GM21717 (cell line): Measurements from ENCODE around the gene HMGXB4.
"Not testable (repeated sequence)": the region's sequence is repeated elsewhere in the genome, so short reads cannot be mapped to it uniquely, and the experiment has no call there.

ENCODE experiments used
- ATAC-seq: cut with Tn5 transposase; IDR thresholded peaks from one replicate; pipeline ENCODE4 v1.9.1; 2021; ENCODE audit warnings: mild to moderate bottlenecking, moderate library complexity; ENCODE audit not compliant: unreplicated experiment

The HMGXB4 gene

GRCh38 chr22:35257321-35258190, at the start of gene HMGXB4:
HMGXB4 (plus strand) TSS chr22:35257493; CDS start chr22:35262391, 4,898 bp downstream.
- peak; percentile 79 for ATAC-seq

- no peak for ATAC-seq
These were observed 49.3 kb upstream of the HMGXB4 start for GRCh38 chr22:35208003-35208402.

- ATAC-seq = no peak
These were observed 48.1 kb upstream of the HMGXB4 start for GRCh38 chr22:35209203-35209602.

- ATAC-seq = no peak
These were observed 45.3 kb upstream of the HMGXB4 start for GRCh38 chr22:35212009-35212408.

- ATAC-seq = no peak
These were observed 44.3 kb upstream of the HMGXB4 start for GRCh38 chr22:35212996-35213395.

- no peak for ATAC-seq
These were observed 42.3 kb upstream of the HMGXB4 start for GRCh38 chr22:35214968-35215367.

GRCh38 chr22:35215993-35216392, 41.3 kb upstream of the HMGXB4 start:
- ATAC-seq = no peak

- ATAC-seq = no peak
These were observed 39.8 kb upstream of the HMGXB4 start for GRCh38 chr22:35217527-35217926.

- no peak for ATAC-seq
These were observed 39.2 kb upstream of the HMGXB4 start for GRCh38 chr22:35218079-35218478.

- ATAC-seq = no peak
These were observed 38.3 kb upstream of the HMGXB4 start for GRCh38 chr22:35219012-35219411.

GRCh38 chr22:35220221-35220620, 37.1 kb upstream of the HMGXB4 start:
- ATAC-seq = no peak

- no peak for ATAC-seq
These were observed 32.3 kb upstream of the HMGXB4 start for GRCh38 chr22:35225010-35225409.

- ATAC-seq = no peak
These were observed 30.2 kb upstream of the HMGXB4 start for GRCh38 chr22:35226958-35227647.

- ATAC-seq = no peak
These were observed 27.4 kb upstream of the HMGXB4 start for GRCh38 chr22:35229865-35230264.

GRCh38 chr22:35230417-35230816, 26.9 kb upstream of the HMGXB4 start:
- no peak for ATAC-seq

- ATAC-seq = no peak
These were observed 26.3 kb upstream of the HMGXB4 start for GRCh38 chr22:35230839-35231584.

GRCh38 chr22:35231585-35232084, 25.7 kb upstream of the HMGXB4 start:
- no peak for ATAC-seq

GRCh38 chr22:35238749-35239148, 18.5 kb upstream of the HMGXB4 start:
- ATAC-seq = not testable (repeated sequence)

GRCh38 chr22:35244507-35244906, 12.8 kb upstream of the HMGXB4 start:
- ATAC-seq = not testable (repeated sequence)

- ATAC-seq = no peak
These were observed 7.1 kb upstream of the HMGXB4 start for GRCh38 chr22:35250156-35250555.

GRCh38 chr22:35253946-35254345, 3.3 kb upstream of the HMGXB4 start:
- ATAC-seq = no peak
